Naive thymus-derived CD4-positive, alpha-beta T cell (primary cell): ENCODE data around the gene OR52K2. TPM values are rescaled to one million over a fixed set of nuclear protein-coding genes. Genes with fewer than 3 reads are reported as not detected.

Source experiments
- ATAC-seq: fragments of 150-1000 bp; cut with Tn5 transposase; 2 replicates; pipeline ENCODE4 v1.10.0; 2021; ENCODE audit warnings: mild to moderate bottlenecking, moderate library complexity
- CTCF ChIA-PET: fragments of 350-600 bp; sonication (Branson Sonifier 250); formaldehyde crosslinking; loops from one replicate; lab custom pipeline; 2021; ENCODE audit warnings: antibody characterized with exemption; lab: Charles Lee
- POLR2A ChIA-PET: fragments of 350-600 bp; sonication (Branson Sonifier 250); formaldehyde crosslinking; loops from one replicate; lab custom pipeline; 2021; ENCODE audit warnings: antibody characterized with exemption, inconsistent platforms; lab: Charles Lee
- DNase-seq, 9 donors: peaks; one replicate each; pipeline versions ENCODE4 v3.0.0 to v3.0.0-alpha.2; 2020 to 2022; ENCODE audit warnings: mixed read lengths in 1 of 9
- H3K27ac ChIP-seq: one replicate; pipeline ENCODE4 v1.7.0; 2013; ENCODE audit warnings: mild to moderate bottlenecking, low read depth, low read length, moderate library complexity
- H3K27me3 ChIP-seq, 2 donors: one replicate each; pipeline ENCODE4 v1.7.0; 2013; ENCODE audit warnings: low read length in 2 of 2, mild to moderate bottlenecking in 2 of 2, moderate library complexity in 2 of 2; ENCODE audit not compliant: control insufficient read depth in 2 of 2, insufficient read depth in 2 of 2
- H3K36me3 ChIP-seq, 3 experiments: 1 replicate in 2 of 3; 2 replicates in 1 of 3; pipeline ENCODE4 v1.7.0; 2013; ENCODE audit warnings: low read length in 3 of 3, mild to moderate bottlenecking in 3 of 3, moderate library complexity in 1 of 3; ENCODE audit not compliant: insufficient read depth in 3 of 3, control insufficient read depth in 2 of 3
- H3K4me1 ChIP-seq, 2 donors: one replicate each; pipeline ENCODE4 v1.7.0; 2013; ENCODE audit warnings: low read length in 2 of 2, mild to moderate bottlenecking in 2 of 2, moderate library complexity in 1 of 2; ENCODE audit not compliant: control insufficient read depth in 2 of 2, insufficient read depth in 2 of 2
- H3K4me3 ChIP-seq: 2 replicates; pipeline ENCODE4 v1.7.0; 2013; ENCODE audit warnings: mild to moderate bottlenecking, low read length
- H3K9me3 ChIP-seq, 3 experiments: 1 replicate in 2 of 3; 2 replicates in 1 of 3; pipeline ENCODE4 v1.7.0; 2013; ENCODE audit warnings: low read length in 3 of 3; ENCODE audit not compliant: control insufficient read depth in 2 of 3
- H3K27ac Mint-ChIP-seq, 9 donors: one replicate each; pipeline ENCODE4 v1.8.0; 2020 to 2022; ENCODE audit warnings: mixed read lengths in 9 of 9, mild to moderate bottlenecking in 8 of 9, moderate library complexity in 5 of 9, inconsistent platforms in 2 of 9
- H3K27me3 Mint-ChIP-seq, 5 donors: one replicate each; pipeline ENCODE4 v1.8.0; 2021 to 2022; ENCODE audit warnings: mixed read lengths in 5 of 5, mild to moderate bottlenecking in 1 of 5
- H3K36me3 Mint-ChIP-seq, 5 donors: one replicate each; pipeline ENCODE4 v1.8.0; 2020 to 2022; ENCODE audit warnings: mixed read lengths in 5 of 5, mild to moderate bottlenecking in 3 of 5, inconsistent platforms in 1 of 5
- H3K4me1 Mint-ChIP-seq, 7 donors: one replicate each; pipeline ENCODE4 v1.8.0; 2020 to 2022; ENCODE audit warnings: mixed read lengths in 7 of 7, mild to moderate bottlenecking in 3 of 7, inconsistent platforms in 1 of 7
- H3K4me3 Mint-ChIP-seq, 10 donors: one replicate each; pipeline ENCODE4 v1.8.0; 2020 to 2022; ENCODE audit warnings: mild to moderate bottlenecking in 10 of 10, mixed read lengths in 10 of 10, moderate library complexity in 6 of 10, inconsistent platforms in 2 of 10
- H3K9me3 Mint-ChIP-seq, 11 donors: one replicate each; pipeline ENCODE4 v1.8.0; 2020 to 2022; ENCODE audit warnings: mixed read lengths in 11 of 11, mild to moderate bottlenecking in 4 of 11, inconsistent platforms in 1 of 11, moderate library complexity in 1 of 11
- intact Hi-C, 2 donors: fragments of 100-400 bp; cut with micrococcal nuclease; formaldehyde crosslinking; loops; one replicate each; pipeline ENCODE4 v1.15.1; 2023
- polyA plus RNA-seq, 2 donors: library from polyadenylated mRNA; unstranded; fragments of 300-500 nt; fragmentation: Illumina TruSeq; gene quantifications; one replicate each; pipeline ENCODE4 v1.2.3, GENCODE V29; 2021
- total RNA-seq, 6 experiments: library from RNA in 5 of 6; stranded (reverse) in 5 of 6; gene quantifications; 1 replicate in 5 of 6; 2 replicates in 1 of 6; pipeline ENCODE4 v1.2.3 and lab custom pipeline; 2021 to 2026

OR52K2 gene
- total and polyA plus RNA-seq, 7 experiments from 2014 or later: 1.4 TPM; not detected in 6

DNA sequence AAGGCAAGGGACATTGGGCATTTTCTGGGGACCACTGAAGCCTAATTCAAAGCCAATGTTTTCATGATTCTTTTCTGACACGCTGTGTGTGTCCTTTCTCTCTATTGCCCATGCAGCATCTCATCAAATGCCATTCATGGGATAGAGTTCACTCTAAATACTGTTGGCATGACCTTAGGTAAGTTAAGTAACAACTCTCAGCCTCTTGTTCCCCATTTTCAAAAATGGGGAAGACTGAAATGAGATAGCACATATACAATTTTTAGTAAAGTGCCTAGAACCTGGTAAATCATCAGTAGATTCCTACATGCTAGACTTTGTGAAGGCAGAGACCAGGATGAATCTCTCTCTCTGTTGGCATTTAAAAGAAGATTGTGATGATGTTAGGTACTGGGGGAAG is 12.7 kb upstream of the OR52K2 start:
- CTCF ChIA-PET: no interaction called here
- H3K9me3 ChIP-seq: no peaks in the 10 kb centered on the region
- H3K4me3 ChIP-seq: no peak overlapping the region
- no peak for ATAC-seq
- DNase-seq: no peak
- Mint-ChIP-seq H3K4me1 (peaks cover 0 to 2% (median 0%) of the 10 kb centered on the region in 7 donors), H3K4me3 (no peak overlapping the region), H3K36me3 (peaks cover 0 to 7% (median 0%) of the 10 kb centered on the region in 5 donors), H3K27me3 (peaks cover 6 to 25% (median 20%) of the 10 kb centered on the region in 5 donors), H3K27ac (no peak overlapping the region), H3K9me3 (peaks cover 0 to 8% (median 3%) of the 10 kb centered on the region in 11 donors)
- H3K36me3 ChIP-seq: no peaks in the 10 kb centered on the region
- no peaks in the 10 kb centered on the region for H3K4me1 ChIP-seq
- intact Hi-C loops: no loop called here
- POLR2A ChIA-PET: no interaction called here
- no peak overlapping the region for H3K27ac ChIP-seq
- H3K27me3 ChIP-seq: no peaks in the 10 kb centered on the region

DNA sequence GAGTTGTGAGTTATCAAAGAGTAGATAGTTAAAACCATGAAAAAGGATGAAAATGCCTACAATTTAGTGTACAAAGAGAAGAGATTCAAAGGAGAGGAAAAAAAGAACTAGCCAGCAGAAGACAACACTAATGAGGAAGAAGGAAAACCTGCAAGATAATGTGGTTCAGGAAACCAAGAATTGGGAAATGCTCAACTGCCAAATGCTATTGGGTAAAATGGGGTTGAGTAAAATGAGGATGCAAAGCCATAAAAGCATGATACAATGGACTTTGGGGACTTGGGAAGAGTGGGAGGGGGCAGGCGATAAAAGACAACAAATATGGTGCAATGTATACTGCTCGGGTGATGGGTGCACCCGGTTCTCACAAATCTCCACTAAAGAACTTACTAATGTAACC is 7.6 kb upstream of the OR52K2 start:
- H3K4me3 ChIP-seq: no peak overlapping the region
- H3K4me3 Mint-ChIP-seq: no peak overlapping the region
- H3K36me3 ChIP-seq: no peaks in the 10 kb centered on the region
- POLR2A ChIA-PET: no interaction called here
- H3K4me1 Mint-ChIP-seq: peaks cover 0 to 1% (median 0%) of the 10 kb centered on the region in 7 donors
- no peak overlapping the region for H3K27ac Mint-ChIP-seq
- DNase-seq (no peak), ATAC-seq (no peak)
- H3K27me3 ChIP-seq: no peaks in the 10 kb centered on the region
- CTCF ChIA-PET: no interaction called here
- H3K36me3 Mint-ChIP-seq: peaks cover 0 to 7% (median 0%) of the 10 kb centered on the region in 5 donors
- intact Hi-C loops: no loop called here
- no peak overlapping the region for H3K27ac ChIP-seq
- no peaks in the 10 kb centered on the region for H3K9me3 ChIP-seq
- peaks cover 2 to 19% (median 14%) of the 10 kb centered on the region in 5 donors for H3K27me3 Mint-ChIP-seq
- no peaks in the 10 kb centered on the region for H3K4me1 ChIP-seq
- H3K9me3 Mint-ChIP-seq: peaks cover 0 to 8% (median 3%) of the 10 kb centered on the region in 11 donors

GRCh38 chr11:4443232-4443891 is 5.7 kb upstream of the OR52K2 start:
- Histone ChIP-seq H3K4me1 (no peaks in the 10 kb centered on the region), H3K27ac (no peak overlapping the region), H3K36me3 (no peaks in the 10 kb centered on the region), H3K9me3 (no peaks in the 10 kb centered on the region), H3K27me3 (no peaks in the 10 kb centered on the region), H3K4me3 (no peak overlapping the region)
- peaks cover 0 to 7% (median 0%) of the 10 kb centered on the region in 5 donors for H3K36me3 Mint-ChIP-seq
- ChIA-PET CTCF (no interaction called here), POLR2A (no interaction called here)
- DNase-seq: no peak
- ATAC-seq: no peak
- no peak overlapping the region for H3K4me3 Mint-ChIP-seq
- H3K27me3 Mint-ChIP-seq: peaks cover 0 to 15% (median 4%) of the 10 kb centered on the region in 5 donors
- H3K4me1 Mint-ChIP-seq: peaks cover 0 to 1% (median 0%) of the 10 kb centered on the region in 7 donors
- intact Hi-C loops: no loop called here
- peaks cover 0 to 8% (median 3%) of the 10 kb centered on the region in 11 donors for H3K9me3 Mint-ChIP-seq
- no peak overlapping the region for H3K27ac Mint-ChIP-seq

GRCh38 chr11:4453118-4453517 is 4.0 kb downstream of the OR52K2 start:
- no peak overlapping the region for H3K4me3 ChIP-seq
- H3K36me3 ChIP-seq: no peaks in the 10 kb centered on the region
- no peaks in the 10 kb centered on the region for H3K9me3 ChIP-seq
- H3K27me3 Mint-ChIP-seq: peaks cover 0 to 22% (median 13%) of the 10 kb centered on the region in 5 donors
- ChIA-PET POLR2A (no interaction called here), CTCF (no interaction called here)
- peaks cover 0 to 20% (median 10%) of the 10 kb centered on the region in 11 donors for H3K9me3 Mint-ChIP-seq
- ATAC-seq: no peak
- peaks cover 0 to 11% (median 0%) of the 10 kb centered on the region in 5 donors for H3K36me3 Mint-ChIP-seq
- H3K4me1 Mint-ChIP-seq: peaks cover 0 to 8% (median 0%) of the 10 kb centered on the region in 7 donors
- H3K27ac Mint-ChIP-seq: no peak overlapping the region
- no peaks in the 10 kb centered on the region for H3K27me3 ChIP-seq
- no peak overlapping the region for H3K4me3 Mint-ChIP-seq
- no peak overlapping the region for H3K27ac ChIP-seq
- intact Hi-C loops: no loop called here
- no peak for DNase-seq
- no peaks in the 10 kb centered on the region for H3K4me1 ChIP-seq

DNA sequence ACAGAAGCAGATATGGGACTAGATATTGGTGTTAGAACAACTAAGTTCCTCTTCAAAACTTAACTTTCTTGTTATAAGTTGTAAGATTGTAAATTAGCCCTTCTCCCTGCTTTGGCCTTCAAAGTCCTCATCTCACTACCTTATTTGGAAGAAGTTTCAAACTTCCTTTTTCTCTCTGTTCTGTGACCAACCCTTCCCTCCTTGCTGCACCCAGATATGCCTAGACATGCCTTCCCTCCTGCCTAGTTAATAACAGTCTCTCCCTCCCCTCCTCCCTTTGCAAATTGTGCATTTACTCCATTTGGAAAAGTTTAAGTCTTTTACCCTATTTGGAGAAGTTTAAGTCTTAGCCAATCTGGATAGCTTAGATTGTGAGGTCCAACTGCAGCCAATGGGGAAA is 4.9 kb downstream of the OR52K2 start:
- Histone ChIP-seq H3K9me3 (no peaks in the 10 kb centered on the region), H3K4me1 (no peaks in the 10 kb centered on the region), H3K36me3 (no peaks in the 10 kb centered on the region), H3K4me3 (no peak overlapping the region), H3K27ac (no peak overlapping the region), H3K27me3 (no peaks in the 10 kb centered on the region)
- no peak for DNase-seq
- no peak for ATAC-seq
- peaks cover 0 to 11% (median 0%) of the 10 kb centered on the region in 5 donors for H3K36me3 Mint-ChIP-seq
- H3K27me3 Mint-ChIP-seq: peaks cover 2 to 28% (median 13%) of the 10 kb centered on the region in 5 donors
- peaks cover 0 to 10% (median 2%) of the 10 kb centered on the region in 7 donors for H3K4me1 Mint-ChIP-seq
- ChIA-PET POLR2A (no interaction called here), CTCF (no interaction called here)
- intact Hi-C loops: no loop called here
- no peak overlapping the region for H3K27ac Mint-ChIP-seq
- no peak overlapping the region for H3K4me3 Mint-ChIP-seq
- H3K9me3 Mint-ChIP-seq: peaks cover 0 to 20% (median 10%) of the 10 kb centered on the region in 11 donors

GRCh38 chr11:4455419-4455818 is 6.3 kb downstream of the OR52K2 start:
- no peak overlapping the region for H3K4me3 ChIP-seq
- H3K4me3 Mint-ChIP-seq: no peak overlapping the region
- no peaks in the 10 kb centered on the region for H3K36me3 ChIP-seq
- ChIA-PET POLR2A (no interaction called here), CTCF (no interaction called here)
- intact Hi-C loops: no loop called here
- no peaks in the 10 kb centered on the region for H3K27me3 ChIP-seq
- ATAC-seq (peak; percentile 89), DNase-seq (no peak)
- H3K4me1 Mint-ChIP-seq: peaks cover 0 to 16% (median 5%) of the 10 kb centered on the region in 7 donors
- H3K36me3 Mint-ChIP-seq: peaks cover 0 to 11% (median 0%) of the 10 kb centered on the region in 5 donors
- no peak overlapping the region for H3K27ac Mint-ChIP-seq
- H3K9me3 Mint-ChIP-seq: peaks cover 0 to 20% (median 10%) of the 10 kb centered on the region in 11 donors
- H3K27me3 Mint-ChIP-seq: peaks cover 2 to 24% (median 13%) of the 10 kb centered on the region in 5 donors
- H3K9me3 ChIP-seq: no peaks in the 10 kb centered on the region
- H3K27ac ChIP-seq: no peak overlapping the region
- H3K4me1 ChIP-seq: no peaks in the 10 kb centered on the region

DNA sequence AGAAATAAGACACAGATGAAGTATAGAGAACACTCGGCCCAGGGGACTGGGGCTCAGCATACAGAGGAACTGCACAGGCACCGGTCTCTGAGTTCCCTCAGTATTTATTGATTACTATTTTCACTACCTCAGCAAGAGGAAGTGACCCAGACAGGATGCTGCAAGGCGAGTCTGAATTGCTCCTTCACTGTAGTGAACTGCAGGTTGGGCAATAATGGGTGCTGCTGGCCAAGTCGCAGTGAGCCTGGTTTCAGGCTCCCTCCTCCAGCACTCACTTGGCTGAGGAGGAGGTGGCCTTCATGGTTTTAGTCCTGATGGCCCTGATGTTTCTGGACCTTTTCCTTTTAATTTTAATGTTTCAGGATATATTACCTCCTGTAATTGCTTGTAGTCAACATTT is 10.4 kb downstream of the OR52K2 start:
- ChIA-PET POLR2A (no interaction called here), CTCF (no interaction called here)
- Histone ChIP-seq H3K27ac (no peak overlapping the region), H3K4me3 (no peak overlapping the region), H3K4me1 (no peaks in the 10 kb centered on the region), H3K36me3 (no peaks in the 10 kb centered on the region), H3K9me3 (peaks cover 0 to 6% (median 0%) of the 10 kb centered on the region in 3 experiments), H3K27me3 (no peaks in the 10 kb centered on the region)
- Mint-ChIP-seq H3K9me3 (peaks cover 5 to 20% (median 9%) of the 10 kb centered on the region in 11 donors), H3K4me1 (peaks cover 0 to 18% (median 4%) of the 10 kb centered on the region in 7 donors), H3K27me3 (peaks cover 2 to 27% (median 20%) of the 10 kb centered on the region in 5 donors), H3K36me3 (peaks cover 4 to 20% (median 5%) of the 10 kb centered on the region in 5 donors), H3K27ac (no peak overlapping the region), H3K4me3 (no peak overlapping the region)
- peak; percentile 50 for ATAC-seq
- no peak for DNase-seq
- intact Hi-C loops: no loop called here
